ENCODE results near the gene DUOXA2.

DNA sequence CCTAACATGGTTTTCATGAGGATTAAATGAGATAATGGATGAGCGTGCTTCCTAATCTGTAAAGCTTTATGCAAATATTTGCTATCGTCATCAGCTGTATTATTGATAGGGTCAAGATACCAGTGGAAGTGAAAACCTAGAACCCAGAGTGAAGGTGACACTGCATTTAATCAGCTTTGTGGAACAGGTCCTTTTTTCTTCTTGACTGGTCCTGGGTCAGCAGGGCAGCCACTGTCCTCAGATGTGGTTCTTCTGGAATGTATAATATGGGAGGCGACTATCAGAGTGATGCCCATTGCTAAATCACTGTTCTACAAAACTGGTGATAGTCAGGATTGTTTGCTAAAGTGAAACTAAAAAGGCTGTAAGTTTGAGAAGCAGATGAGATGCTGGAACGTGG lies 49.7 kb upstream of the DUOXA2 start:
- TF ChIP-seq, protein P1, sequence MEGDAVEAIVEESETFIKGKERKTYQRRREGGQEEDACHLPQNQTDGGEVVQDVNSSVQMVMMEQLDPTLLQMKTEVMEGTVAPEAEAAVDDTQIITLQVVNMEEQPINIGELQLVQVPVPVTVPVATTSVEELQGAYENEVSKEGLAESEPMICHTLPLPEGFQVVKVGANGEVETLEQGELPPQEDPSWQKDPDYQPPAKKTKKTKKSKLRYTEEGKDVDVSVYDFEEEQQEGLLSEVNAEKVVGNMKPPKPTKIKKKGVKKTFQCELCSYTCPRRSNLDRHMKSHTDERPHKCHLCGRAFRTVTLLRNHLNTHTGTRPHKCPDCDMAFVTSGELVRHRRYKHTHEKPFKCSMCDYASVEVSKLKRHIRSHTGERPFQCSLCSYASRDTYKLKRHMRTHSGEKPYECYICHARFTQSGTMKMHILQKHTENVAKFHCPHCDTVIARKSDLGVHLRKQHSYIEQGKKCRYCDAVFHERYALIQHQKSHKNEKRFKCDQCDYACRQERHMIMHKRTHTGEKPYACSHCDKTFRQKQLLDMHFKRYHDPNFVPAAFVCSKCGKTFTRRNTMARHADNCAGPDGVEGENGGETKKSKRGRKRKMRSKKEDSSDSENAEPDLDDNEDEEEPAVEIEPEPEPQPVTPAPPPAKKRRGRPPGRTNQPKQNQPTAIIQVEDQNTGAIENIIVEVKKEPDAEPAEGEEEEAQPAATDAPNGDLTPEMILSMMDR (IDR thresholded peaks at IDR 0.05), result no peak
- TF ChIP-seq POLR2A (IDR thresholded peaks at IDR 0.05), result no peak

Measured in thyroid gland (tissue), 4 donors.